ENCODE measurements around the gene EHMT2.

- TF ChIP-seq CTCF (optimal IDR thresholded peaks at IDR 0.05 in 1 of 3, IDR thresholded peaks at IDR 0.05 in 1 of 3, conservative IDR thresholded peaks at IDR 0.05 in 1 of 3; ENCODE audit: extremely low read depth in 1 of 3, insufficient read depth in 2 of 3, low read length in 3 of 3) (no peak), EZH2 (IDR thresholded peaks at IDR 0.05; ENCODE audit: low read length) (no peak)
Observed at GRCh38 chr6:31919624-31920303, 22.3 kb upstream of the EHMT2 start.
